ENCODE data around the gene EPHA2. TPM values are rescaled to one million over a fixed set of nuclear protein-coding genes. Genes with fewer than 3 reads are reported as not detected.

EPHA2 gene
- total and polyA plus RNA-seq, 2 donors (not counting 3 experiments of a cell fraction or from before 2014, with no cell fraction given), result 141 to 147 TPM

- TF ChIP-seq, protein P1, sequence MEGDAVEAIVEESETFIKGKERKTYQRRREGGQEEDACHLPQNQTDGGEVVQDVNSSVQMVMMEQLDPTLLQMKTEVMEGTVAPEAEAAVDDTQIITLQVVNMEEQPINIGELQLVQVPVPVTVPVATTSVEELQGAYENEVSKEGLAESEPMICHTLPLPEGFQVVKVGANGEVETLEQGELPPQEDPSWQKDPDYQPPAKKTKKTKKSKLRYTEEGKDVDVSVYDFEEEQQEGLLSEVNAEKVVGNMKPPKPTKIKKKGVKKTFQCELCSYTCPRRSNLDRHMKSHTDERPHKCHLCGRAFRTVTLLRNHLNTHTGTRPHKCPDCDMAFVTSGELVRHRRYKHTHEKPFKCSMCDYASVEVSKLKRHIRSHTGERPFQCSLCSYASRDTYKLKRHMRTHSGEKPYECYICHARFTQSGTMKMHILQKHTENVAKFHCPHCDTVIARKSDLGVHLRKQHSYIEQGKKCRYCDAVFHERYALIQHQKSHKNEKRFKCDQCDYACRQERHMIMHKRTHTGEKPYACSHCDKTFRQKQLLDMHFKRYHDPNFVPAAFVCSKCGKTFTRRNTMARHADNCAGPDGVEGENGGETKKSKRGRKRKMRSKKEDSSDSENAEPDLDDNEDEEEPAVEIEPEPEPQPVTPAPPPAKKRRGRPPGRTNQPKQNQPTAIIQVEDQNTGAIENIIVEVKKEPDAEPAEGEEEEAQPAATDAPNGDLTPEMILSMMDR (IDR thresholded peaks at IDR 0.05; ENCODE audit: extremely low read depth in 1 of 2, insufficient read depth in 1 of 2, low read depth in 1 of 2, low read length in 2 of 2), result no peak
- TF ChIP-seq EZH2 (IDR thresholded peaks at IDR 0.05; ENCODE audit: borderline replicate concordance, low read depth, low read length, severe bottlenecking) (no peak), GATA2 (IDR thresholded peaks at IDR 0.05; ENCODE audit: insufficient read depth, insufficient read length, low read depth, low read length) (no peak), MYC (IDR thresholded peaks at IDR 0.05; ENCODE audit: low read depth, low read length) (no peak), JUN (IDR thresholded peaks at IDR 0.05; ENCODE audit: borderline replicate concordance, insufficient read depth, insufficient read length, low read depth) (no peak), POLR2AphosphoS5 (IDR thresholded peaks at IDR 0.05; ENCODE audit: insufficient read depth, low read depth, low read length) (no peak), FOS (IDR thresholded peaks at IDR 0.05; ENCODE audit: borderline replicate concordance, insufficient read depth, low read length) (no peak), POLR2A (IDR thresholded peaks at IDR 0.05; ENCODE audit: low read depth, low read length) (no peak)
- TF ChIP-seq, protein P2, sequence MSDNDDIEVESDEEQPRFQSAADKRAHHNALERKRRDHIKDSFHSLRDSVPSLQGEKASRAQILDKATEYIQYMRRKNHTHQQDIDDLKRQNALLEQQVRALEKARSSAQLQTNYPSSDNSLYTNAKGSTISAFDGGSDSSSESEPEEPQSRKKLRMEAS (IDR thresholded peaks at IDR 0.05; ENCODE audit: insufficient read depth, insufficient read length), result no peak
- DNase-seq (ENCODE audit: low read depth, low spot score) (peak; percentile 44), FAIRE-seq (no peak)
- Histone ChIP-seq H3K4me2 (ENCODE audit: insufficient read depth, low read length) (no peak overlapping the region), H3K9me1 (replicated peaks; ENCODE audit: control insufficient read depth, extremely low read depth, insufficient read depth, low read length) (no peaks in the 10 kb centered on the region), H3K27ac (ENCODE audit: insufficient read depth, low read depth, low read length) (no peak overlapping the region), H3K4me1 (ENCODE audit: control insufficient read depth, extremely low read depth, insufficient read depth, low read length) (no peaks in the 10 kb centered on the region), H2AFZ (ENCODE audit: low read depth, low read length) (no peak overlapping the region), H3K36me3 (ENCODE audit: control insufficient read depth in 2 of 2, extremely low read depth in 1 of 2, insufficient read depth in 2 of 2, low read length in 2 of 2) (no peaks in the 10 kb centered on the region), H3K9me3 (replicated peaks; ENCODE audit: control insufficient read depth, insufficient read depth, low read length) (no peaks in the 10 kb centered on the region), H3K27me3 (ENCODE audit: control insufficient read depth in 2 of 2, insufficient read depth in 2 of 2, low read length in 2 of 2) (no peaks in the 10 kb centered on the region), H3K79me2 (ENCODE audit: control insufficient read depth, insufficient read depth, low read length) (no peaks in the 10 kb centered on the region), H4K20me1 (replicated peaks; ENCODE audit: control insufficient read depth, extremely low read depth, insufficient read depth, low read length) (no peaks in the 10 kb centered on the region), H3K9ac (replicated peaks; ENCODE audit: extremely low read depth, insufficient read depth, low read length) (no peak overlapping the region), H3K4me3 (replicated peaks in 1 of 3; ENCODE audit: insufficient read depth in 1 of 3, low read depth in 1 of 3, low read length in 3 of 3) (no peak overlapping the region)
- BruUV-seq (replicated peaks), result no TSS peak
- dilution Hi-C loops (cut with MboI; ENCODE audit: extremely low pct_ligation_motif_present, low sequenced_read_pairs) (no loop called here), intact Hi-C loops (cut with micrococcal nuclease) (loop anchor here (5.0 kb wide), 1 partner anchor 33 kb away; no protein-coding TSS in a partner anchor)
- CTCF ChIA-PET, result interaction anchor here (0.7 to 1.1 kb wide), 3 partner anchors 17 to 56 kb away, joined by 3 to 4 read pairs (median 3); no protein-coding TSS in a partner anchor
- POLR2A ChIA-PET, result no interaction called here
These were observed 66.9 kb downstream of the EPHA2 start for GRCh38 chr1:16088996-16089395.

Data from endothelial cell of umbilical vein (primary cell).